GM21447 (cell line): ENCODE results near the gene SND1.

Source experiments
- ATAC-seq: cut with Tn5 transposase; IDR thresholded peaks from one replicate; pipeline ENCODE4 v1.9.1; 2021; ENCODE audit not compliant: unreplicated experiment

SND1 gene

DNA sequence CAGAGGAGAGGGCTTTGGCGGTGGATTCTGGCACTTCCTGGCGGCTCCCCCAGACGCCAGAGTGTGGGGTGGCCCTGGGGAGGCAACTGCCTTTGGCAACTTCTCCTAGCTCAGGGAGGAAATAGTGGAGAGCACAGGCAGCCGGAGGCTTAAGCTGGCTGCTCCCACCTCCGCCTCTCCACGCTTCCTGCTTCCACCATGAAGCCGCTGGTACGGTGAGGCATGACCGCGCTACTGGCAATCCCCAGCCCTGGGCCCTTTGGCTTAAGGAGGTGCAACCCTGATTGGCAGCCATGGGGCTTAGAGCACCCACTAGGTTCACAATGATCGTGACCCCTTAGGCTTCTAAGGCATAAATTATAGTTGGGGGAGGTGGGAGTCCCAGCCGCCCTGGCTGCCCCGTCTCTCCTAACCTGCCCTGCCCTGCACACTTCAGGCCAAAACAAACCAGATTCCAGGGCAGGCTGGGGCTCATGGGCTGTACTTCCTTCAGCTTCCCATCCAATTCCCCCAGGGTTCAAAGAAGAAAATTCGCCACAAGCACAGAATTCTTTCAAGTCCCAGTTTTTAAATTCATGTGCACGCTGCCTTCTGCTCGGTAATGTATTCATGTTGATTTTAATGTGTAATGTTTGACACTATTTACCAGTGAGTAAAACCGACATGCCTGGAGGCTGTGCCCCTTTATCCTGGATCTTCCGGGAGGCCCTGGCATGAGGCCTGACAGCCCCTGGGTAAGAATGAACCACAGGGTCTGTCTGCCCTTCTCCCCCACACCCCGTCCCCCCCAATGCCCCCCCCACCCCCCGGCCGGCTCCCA is 469.9 kb downstream of the SND1 start:
- ATAC-seq, result no peak

DNA sequence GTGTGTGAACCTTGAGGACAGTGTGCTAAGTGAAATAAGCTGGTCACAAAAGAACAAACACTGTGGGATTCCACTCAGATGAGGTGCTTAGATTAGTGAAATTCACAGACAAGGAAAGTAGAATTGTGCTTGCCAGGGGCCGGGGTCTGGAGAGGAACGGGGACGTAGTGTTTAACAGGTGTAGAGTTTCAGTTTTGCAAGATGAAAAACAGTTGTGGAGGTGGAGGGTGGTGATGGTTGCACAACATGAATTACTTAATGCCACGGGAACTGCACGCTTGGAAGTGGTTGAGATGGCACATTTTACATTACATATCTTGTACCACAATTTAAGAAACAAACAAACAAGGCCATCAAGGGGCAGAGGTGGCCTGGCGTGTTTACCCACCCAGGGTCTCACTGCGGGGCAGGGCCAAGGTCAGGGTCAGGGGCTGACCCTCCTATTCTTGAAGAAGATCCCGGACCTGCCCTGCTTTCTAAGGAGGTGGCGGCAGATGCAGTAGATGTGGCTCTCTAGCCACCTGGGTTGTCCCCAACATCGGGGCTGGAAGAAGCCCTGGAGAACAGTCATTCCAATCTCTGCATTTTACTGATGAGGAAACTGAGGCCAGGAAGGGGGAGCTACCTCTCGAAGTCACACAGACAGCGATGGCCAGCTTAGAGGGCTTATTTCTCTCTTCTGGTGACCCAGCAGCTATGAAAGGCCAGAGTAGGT is 470.7 kb downstream of the SND1 start:
- ATAC-seq, result no peak

DNA sequence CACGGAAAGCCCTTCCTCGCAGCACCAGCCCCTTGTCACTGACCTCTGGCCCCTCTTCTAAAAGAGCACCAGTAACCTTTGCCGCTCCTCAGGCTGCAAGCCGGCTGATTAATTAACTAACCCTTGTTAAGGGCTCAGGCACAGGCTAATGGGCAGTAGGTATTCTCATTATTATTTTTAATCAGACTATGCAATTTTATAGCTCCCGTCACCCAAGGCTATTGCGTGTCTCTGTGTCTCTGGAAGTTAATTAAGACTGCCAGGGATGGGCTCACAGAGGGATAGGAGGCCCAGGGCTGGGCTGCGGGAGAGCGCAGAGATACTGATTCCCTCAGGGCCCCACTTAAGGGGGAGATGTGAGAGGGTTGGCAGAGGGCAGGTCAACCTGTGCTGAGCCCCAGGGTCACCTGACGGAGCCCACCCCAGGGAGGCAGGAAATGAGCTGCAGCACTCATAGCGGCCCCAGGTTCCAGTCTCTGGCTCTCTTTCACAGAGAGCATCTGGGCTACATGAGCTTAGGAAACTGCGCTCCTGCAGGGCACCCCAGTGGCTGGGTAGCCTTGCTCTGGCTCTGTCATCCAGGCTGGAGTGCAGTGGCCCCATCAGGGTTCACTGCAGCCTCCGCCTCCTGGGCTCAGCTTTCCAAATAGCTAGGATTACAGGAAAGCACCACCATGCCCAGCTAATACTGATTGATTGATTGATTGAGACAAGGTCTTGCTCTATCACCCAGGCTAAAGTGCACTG is 471.5 kb downstream of the SND1 start:
- no peak for ATAC-seq

DNA sequence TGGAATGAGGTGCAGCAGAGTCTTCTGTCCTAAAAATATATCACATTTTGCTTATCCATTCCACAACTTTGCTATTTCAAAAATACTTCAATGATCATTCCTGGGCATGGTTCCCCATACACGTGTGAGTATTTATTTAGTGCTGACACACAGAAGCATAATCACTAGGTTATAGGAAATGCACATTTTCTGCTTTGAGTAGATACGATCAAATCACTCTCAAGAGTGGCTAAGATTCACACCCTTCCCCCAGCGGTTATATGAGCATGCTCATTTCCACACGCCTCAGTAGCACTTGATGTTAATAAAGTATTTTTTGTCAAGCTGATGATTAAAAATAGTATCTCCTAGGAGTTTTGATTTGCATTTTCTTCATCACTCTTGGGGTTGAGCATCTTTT is 472.8 kb downstream of the SND1 start:
- ATAC-seq, result no peak

DNA sequence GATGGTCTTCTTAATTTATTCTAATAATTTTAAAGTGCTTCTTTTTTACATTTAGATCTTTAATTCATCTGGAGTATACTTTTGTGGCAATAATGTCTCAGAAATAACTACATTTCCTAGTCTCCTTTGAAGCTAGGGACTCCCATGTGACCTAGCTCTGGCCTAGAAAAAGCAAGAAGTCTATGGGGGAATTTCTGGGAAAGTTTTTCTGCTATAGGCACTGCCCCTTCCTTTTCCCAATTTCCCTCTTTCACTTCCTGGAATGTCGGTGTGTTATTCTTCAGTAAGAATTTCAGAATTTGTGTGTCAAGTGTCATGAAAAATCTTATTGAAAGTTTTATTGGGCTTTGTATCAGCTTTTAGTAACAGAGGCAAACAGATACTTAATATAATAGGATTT is 473.8 kb downstream of the SND1 start:
- no peak for ATAC-seq

DNA sequence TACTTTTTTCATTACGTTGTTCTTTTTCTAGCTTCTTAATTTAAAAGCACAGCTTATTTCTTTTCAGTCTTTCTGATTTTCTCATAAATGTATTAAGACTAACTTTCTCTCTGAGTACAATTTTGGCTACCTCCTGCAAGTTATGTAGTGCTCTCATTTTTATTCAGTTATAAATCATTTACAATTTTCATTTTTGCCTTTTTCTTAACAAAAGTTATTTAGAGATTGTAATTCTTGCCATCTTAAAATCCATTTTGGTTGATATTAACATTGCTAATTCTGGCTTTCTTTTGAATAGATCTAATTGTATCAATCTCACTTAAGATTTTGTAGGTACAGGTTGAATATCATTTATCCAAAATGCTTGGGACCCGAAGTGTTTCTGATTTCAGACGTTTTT is 476.4 kb downstream of the SND1 start:
- ATAC-seq, result no peak

DNA sequence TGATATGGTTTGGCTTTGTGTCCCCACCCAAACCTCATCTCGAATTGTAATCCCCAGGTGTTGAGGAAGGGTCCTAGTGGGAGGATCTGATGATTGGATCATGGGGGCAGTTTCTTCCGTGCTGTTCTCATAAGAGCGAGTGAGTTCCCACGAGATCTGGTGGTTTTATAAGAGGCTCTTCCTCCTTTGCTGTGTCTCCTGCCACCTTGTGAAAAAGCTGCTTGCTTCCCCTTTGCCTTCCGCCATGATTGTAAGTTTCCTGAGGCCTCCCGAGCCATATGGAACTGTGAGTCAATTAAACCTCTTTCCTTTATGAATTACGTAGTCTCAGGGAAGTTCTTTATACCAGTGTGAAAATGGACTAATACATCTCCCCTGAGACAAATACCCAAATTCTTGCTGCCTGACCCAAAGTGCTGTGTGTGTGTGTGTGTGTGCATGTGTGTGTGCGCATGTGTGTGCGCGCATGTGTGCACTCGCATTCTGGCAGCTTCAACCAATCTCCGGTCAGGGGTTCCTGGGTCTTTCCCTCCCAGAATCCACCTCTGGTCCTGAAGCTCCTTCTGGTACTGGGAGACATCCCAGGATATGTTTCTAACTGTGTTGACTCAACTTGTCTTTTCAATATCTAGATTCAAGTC is 477.4 kb downstream of the SND1 start:
- no peak for ATAC-seq

DNA sequence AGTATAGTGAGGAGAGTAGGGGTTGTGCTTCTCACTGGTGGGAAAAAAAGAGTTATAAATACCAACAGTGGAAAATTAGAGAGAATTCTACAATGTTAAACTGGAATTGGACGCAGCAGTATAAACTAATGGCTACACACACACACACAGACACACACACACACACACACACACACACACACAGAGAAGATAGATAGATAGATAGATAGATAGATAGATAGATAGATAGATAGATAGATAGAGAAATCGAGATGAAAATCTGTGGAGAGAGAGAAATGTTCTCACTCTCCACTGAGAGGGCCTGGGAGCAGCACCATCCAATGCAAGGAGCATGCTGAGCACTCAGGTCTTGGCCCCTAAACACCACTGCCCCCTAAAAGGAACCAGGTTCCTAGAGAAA is 479.1 kb downstream of the SND1 start:
- no peak for ATAC-seq

DNA sequence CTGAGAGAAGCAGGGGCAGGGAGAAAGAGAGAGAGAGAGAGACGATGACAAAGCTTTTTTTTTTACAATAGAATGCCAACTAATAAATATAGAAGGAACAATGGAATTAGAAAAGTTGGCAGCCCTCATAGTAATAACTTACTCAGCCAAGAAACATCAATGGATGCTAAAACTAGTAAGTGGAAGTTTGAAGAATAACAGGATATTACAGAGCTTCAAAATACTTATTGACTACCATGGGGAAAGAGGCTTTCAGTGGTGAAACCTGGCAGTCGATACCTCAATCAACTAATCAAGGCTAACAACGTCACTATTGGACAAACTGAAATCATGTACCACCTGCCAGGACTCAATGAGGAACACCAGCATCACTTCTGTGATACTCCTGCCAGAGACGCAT is 479.7 kb downstream of the SND1 start:
- no peak for ATAC-seq

DNA sequence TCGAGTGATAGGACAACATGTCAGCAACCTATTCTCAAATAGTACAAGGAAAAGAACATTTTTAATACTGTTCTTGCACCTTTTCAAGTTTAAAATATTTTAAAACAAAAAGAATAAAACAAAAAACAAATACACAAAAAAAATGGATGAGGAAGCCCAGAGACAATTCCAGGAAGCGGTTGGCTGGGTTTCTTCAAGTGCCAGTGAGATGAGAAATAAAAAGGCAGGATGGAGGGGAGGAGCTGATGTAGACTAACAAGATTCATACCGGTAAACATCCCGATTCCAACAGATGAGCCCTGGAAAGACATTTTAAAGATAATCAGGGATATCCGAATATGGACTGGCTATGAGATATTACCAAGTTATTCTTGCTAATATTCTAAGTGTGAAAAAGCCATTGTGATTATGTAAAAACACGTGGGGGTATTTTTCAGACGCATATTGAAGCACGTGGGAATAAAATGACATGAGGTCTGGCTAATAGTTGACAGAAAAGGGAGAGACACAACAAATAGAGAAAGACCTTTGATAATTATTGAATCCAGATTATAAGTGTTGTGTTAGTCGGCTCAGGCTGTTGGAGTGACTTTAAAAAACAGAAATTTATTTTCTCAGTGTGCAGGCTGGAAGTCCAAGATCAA is 480.6 kb downstream of the SND1 start:
- ATAC-seq, result no peak

DNA sequence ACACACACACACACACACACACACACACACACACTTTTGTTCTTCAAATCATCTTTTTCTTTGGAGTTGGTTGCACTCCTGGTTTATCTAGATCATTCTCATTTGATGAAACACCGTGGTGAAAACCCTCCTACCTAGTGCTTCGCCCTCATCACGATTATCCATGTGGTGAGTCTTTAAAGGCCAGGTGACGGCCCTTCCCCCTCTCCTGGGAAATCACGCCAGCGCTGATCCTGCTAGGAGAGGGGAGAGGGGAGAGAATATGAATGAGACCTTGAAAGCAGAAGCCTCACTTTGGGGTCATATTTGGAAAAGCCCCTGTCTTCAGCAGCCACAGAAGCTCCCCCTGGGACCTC is 483.1 kb downstream of the SND1 start:
- no peak for ATAC-seq

DNA sequence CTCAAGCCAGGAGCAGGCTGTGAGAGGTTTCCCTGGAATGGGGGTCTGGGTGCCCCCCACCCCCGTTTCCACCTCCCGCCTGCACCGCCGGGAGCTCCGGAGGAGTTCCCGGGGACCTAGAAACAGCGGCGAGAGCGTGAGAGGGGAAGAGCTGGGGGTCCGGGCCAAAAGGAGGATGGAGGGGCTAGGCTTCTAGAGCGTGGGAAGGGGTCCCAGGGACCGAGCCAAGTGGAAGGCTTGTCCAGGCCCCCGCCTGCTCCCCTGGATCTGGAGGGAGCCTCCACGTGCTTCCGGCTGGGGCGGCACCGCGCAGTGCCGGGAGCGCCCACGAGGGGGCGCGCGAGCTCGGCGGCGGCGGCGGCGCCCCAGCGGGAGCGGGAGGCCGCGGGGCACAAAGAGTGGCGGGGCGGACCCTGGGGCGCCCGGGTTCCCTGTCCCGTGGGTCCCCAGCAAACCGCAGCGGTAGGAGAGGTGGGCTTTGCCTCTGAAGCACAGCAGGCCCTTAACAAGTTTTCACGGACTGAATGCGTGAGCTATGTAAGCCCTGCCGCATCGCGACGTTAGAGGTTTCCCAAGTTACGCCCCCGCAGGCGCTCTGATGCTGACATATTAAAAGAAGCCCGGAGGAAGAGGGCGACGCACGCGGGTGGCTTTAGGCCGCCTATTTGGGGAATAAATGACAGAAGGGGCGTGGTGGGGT is 483.7 kb downstream of the SND1 start:
- peak; percentile 88 for ATAC-seq

DNA sequence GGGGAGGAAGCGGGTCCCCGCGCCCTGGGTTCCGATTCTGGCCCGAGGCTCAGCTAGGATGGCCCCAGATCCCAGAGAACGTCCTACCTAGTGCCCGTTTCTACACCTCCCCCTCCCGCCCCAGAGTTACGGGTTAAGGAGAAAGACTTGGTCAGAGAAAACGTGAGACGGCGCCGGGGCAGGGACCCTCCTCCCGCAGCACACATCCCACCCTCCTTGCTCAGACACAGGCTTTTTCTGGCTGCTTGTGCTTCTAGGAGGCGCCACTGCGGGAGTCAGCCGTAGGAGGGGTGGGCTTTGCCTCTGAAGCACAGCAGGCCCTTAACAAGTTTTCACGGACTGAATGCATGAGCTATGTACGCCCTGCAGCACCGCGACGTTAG is 484.2 kb downstream of the SND1 start:
- ATAC-seq, result peak; percentile 19

DNA sequence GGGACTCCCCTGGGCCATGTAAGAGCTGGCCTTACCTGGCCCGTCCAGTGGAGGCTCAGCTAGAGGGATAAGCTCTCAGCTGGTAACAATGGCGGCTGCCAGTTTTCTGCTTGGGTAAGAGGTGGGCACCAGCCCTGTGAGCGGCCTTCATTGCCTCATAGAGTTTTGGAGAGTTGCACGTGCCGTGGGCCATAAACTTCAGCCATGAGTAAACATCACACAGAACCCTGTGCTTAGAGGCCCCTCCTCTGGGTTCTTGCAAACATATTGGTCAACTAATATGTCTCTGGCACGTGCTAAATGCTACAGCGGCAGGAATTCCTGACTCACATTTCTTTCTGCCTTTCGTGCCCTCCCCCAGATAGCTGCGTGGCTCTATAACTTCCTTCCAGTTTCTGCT is 485.2 kb downstream of the SND1 start:
- ATAC-seq, result no peak

DNA sequence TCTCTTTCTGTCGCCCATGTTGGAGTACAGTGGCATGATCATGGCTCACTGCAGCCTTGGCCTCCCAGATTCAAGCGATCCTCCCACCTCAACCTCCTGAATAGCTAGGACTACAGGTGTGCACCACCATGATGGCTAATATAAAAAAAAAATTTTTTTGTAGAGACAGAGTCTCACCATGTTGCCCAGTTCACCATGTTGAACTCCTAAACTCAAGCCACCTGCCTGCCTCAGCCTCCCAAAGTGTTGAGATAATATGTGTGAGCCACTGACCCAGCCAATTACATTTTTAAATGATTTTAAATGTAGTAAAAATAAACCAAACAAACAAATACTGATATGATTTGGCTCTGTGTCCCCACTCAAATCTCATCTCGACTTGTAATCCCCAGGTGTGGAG is 487.4 kb downstream of the SND1 start:
- ATAC-seq, result no peak

DNA sequence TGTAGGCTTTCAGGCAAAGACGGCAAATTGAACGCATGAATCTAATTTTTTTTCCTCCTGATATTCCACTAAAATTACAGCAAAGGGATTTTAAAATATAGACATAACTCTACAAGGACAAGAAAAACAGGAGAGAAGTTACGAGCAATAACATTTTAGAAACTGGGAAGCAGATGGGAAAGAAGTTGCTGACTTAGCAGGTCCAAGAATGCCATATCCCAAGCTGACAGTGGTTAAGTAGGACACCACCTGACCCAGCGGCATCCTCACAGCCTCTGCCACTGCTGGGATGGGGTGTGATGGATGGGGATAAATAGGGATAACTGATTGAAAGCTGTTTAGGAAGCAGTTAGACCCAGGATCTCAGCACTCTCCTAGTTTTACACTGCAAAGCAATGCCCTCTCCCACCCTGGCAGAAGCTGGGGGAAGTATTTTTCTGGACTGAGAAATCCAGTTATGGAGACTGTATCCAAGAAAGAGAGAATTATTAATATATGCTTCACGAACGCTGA is 489.7 kb downstream of the SND1 start:
- no peak for ATAC-seq
